Measurements from ENCODE around the gene FRMD4B.

The FRMD4B gene

DNA sequence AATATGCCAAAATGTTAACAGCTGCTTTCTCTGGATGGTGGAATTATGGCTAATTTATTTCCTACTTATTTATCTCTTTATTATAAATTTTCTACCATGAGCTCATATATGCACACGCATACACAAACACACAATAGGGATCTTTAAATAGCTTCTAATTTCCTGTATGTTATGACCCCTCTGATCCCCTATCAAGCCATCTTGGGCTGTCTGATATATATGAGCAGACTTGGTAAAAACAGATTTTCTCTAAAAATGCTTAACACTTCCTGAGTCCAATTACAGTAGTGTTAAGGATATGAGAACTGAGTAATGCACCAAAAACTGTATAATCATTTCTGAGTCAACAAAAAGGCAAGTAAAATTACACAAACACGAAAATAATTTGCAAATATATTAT, 211.4 kb downstream of the FRMD4B start:
- Mint-ChIP-seq H3K27me3 (no peaks in the 10 kb centered on the region), H3K27ac (ENCODE audit: low read depth) (no peak overlapping the region), H3K4me1 (peaks cover 6% of the 10 kb centered on the region), H3K36me3 (ENCODE audit: insufficient read depth) (peaks cover 8% of the 10 kb centered on the region), H3K9me3 (no peaks in the 10 kb centered on the region), H3K4me3 (no peak overlapping the region)
- no peak for DNase-seq (ENCODE audit: low spot score in 2 of 2)
- no peak for ATAC-seq (replicated peaks; ENCODE audit: extremely low read depth, poor library complexity, severe bottlenecking)

DNA sequence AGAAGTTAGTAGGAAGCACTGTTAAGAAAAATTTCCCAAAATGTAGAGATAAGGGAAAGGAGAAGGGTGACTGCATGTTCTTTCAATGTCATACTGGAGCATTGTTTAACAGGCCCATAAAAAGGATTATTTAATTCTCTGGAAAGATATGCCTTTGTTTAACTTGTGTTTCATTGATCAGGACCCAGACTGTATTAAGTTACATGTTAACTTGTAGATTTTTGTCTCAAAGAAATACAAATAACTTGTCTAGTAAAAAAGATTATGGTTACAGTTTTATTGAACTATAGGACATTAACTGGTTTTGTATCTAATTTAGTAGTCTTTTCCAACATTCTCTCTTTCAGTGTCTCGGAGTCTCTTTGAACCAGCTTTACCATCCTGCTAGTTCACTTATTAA, 213.8 kb downstream of the FRMD4B start:
- no peak overlapping the region for H3K4me3 Mint-ChIP-seq
- peaks cover 9% of the 10 kb centered on the region for H3K36me3 Mint-ChIP-seq (ENCODE audit: insufficient read depth)
- no peaks in the 10 kb centered on the region for H3K4me1 Mint-ChIP-seq
- no peaks in the 10 kb centered on the region for H3K27me3 Mint-ChIP-seq
- no peak overlapping the region for H3K27ac Mint-ChIP-seq (ENCODE audit: low read depth)
- no peaks in the 10 kb centered on the region for H3K9me3 Mint-ChIP-seq
- DNase-seq (ENCODE audit: low spot score in 2 of 2): no peak
- ATAC-seq (replicated peaks; ENCODE audit: extremely low read depth, poor library complexity, severe bottlenecking): no peak

DNA sequence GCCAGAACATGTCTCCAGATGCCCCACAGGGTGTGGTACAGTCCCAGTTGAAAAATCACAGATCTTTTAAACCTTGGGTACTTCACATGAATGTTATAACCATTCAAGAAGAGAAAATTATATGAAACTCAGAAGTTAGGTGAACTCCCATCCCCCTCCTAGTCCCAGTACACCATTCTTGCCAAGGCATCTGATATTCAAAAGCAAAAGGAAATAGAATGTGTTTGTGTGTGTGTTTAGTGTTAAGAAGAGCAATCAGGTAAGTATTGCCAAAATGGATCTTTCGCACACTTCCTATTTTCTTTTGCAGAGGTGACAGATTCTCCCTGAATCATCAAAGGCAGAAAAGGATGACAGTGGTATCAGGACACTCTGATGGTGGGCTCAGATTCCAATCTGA, 219.4 kb downstream of the FRMD4B start:
- DNase-seq (ENCODE audit: low spot score in 2 of 2): no peak
- no peak for ATAC-seq (replicated peaks; ENCODE audit: extremely low read depth, poor library complexity, severe bottlenecking)
- H3K27ac Mint-ChIP-seq (ENCODE audit: low read depth): no peak overlapping the region
- H3K36me3 Mint-ChIP-seq (ENCODE audit: insufficient read depth): peaks cover 3% of the 10 kb centered on the region
- H3K4me3 Mint-ChIP-seq: no peak overlapping the region
- no peaks in the 10 kb centered on the region for H3K27me3 Mint-ChIP-seq
- no peaks in the 10 kb centered on the region for H3K9me3 Mint-ChIP-seq
- no peaks in the 10 kb centered on the region for H3K4me1 Mint-ChIP-seq

DNA sequence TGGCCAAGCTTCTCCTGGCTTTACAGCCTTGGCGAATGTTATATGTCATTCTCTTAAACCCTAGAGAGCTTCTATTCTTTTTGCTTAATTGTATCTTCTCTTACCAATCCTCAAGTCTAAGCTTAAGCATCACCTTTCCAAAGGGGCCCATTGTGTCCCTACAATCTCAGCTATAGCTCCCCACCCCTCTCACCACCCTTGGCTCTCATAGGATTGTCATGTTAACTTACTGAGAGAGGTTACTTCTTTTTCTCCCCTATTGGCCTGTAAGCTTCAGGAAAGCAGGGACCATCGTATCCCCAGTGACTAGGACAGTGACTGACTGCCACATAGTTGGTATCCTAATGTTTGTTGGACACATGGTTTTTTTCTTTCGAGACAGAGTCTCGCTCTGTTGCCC, 220.1 kb downstream of the FRMD4B start:
- peaks cover 2% of the 10 kb centered on the region for H3K36me3 Mint-ChIP-seq (ENCODE audit: insufficient read depth)
- no peaks in the 10 kb centered on the region for H3K9me3 Mint-ChIP-seq
- no peaks in the 10 kb centered on the region for H3K4me1 Mint-ChIP-seq
- no peak for ATAC-seq (replicated peaks; ENCODE audit: extremely low read depth, poor library complexity, severe bottlenecking)
- DNase-seq (ENCODE audit: low spot score in 2 of 2): no peak
- no peaks in the 10 kb centered on the region for H3K27me3 Mint-ChIP-seq
- H3K4me3 Mint-ChIP-seq: no peak overlapping the region
- H3K27ac Mint-ChIP-seq (ENCODE audit: low read depth): no peak overlapping the region

DNA sequence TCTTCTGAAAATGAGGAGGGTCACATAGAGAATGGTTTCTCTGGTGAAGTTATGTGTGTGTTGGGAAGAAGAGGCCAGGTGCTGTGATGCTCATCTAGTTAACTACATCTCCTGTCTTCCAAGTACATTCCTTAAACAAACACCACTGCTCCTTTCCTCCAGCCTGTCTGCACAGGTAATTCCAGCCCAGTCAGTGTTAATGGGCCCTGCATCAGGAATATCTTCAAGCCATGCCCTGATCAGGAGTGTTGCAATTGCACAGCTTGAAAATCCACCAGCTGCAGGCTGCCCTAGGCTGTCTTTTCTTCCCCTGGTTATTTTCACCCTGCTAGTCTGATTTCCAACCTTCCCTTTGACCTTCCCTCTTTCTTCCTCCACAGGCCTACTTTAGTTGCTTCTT, 221.6 kb downstream of the FRMD4B start:
- Mint-ChIP-seq H3K4me3 (no peak overlapping the region), H3K9me3 (no peaks in the 10 kb centered on the region), H3K27ac (ENCODE audit: low read depth) (no peak overlapping the region), H3K27me3 (no peaks in the 10 kb centered on the region), H3K4me1 (peaks cover 5% of the 10 kb centered on the region), H3K36me3 (ENCODE audit: insufficient read depth) (peaks cover 1% of the 10 kb centered on the region)
- ATAC-seq (replicated peaks; ENCODE audit: extremely low read depth, poor library complexity, severe bottlenecking) (no peak), DNase-seq (ENCODE audit: low spot score in 2 of 2) (no peak)

DNA sequence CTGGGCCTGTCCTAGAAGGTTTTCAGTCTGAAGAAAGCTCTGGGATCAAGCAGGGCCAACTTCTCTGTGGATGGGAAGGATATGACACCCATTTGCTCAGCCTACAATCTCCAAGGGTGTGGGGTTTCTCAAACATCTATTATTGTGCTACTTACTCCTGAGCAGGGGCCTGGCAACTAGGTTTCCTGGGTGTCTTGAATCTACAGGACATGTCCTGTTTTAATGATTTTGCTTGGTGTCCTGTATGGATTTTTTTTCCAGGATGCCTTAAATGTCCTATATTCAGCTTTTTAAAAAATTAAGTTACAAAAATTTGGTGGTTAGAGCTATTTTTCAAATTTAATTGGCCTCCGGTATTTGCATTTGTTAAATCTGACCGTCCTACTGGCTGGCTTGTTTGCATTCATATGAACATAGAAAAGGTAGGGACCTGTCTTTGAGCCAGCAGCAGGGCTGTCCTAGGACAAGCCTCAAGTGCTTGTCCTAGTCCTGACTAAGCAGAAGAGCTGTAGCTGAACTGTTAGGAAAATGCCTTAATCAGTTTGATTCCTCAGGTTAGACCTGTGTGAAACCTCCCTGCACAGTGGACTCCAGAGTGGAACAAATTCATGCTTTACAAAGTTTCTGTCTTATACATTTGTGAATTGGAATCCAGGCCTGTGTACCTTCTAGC, 223.4 kb downstream of the FRMD4B start:
- no peak overlapping the region for H3K27ac Mint-ChIP-seq (ENCODE audit: low read depth)
- H3K27me3 Mint-ChIP-seq: peaks cover 4% of the 10 kb centered on the region
- ATAC-seq (replicated peaks; ENCODE audit: extremely low read depth, poor library complexity, severe bottlenecking): no peak
- no peak for DNase-seq (ENCODE audit: low spot score in 2 of 2)
- H3K36me3 Mint-ChIP-seq (ENCODE audit: insufficient read depth): no peaks in the 10 kb centered on the region
- no peak overlapping the region for H3K4me3 Mint-ChIP-seq
- peaks cover 5% of the 10 kb centered on the region for H3K4me1 Mint-ChIP-seq
- H3K9me3 Mint-ChIP-seq: no peaks in the 10 kb centered on the region

DNA sequence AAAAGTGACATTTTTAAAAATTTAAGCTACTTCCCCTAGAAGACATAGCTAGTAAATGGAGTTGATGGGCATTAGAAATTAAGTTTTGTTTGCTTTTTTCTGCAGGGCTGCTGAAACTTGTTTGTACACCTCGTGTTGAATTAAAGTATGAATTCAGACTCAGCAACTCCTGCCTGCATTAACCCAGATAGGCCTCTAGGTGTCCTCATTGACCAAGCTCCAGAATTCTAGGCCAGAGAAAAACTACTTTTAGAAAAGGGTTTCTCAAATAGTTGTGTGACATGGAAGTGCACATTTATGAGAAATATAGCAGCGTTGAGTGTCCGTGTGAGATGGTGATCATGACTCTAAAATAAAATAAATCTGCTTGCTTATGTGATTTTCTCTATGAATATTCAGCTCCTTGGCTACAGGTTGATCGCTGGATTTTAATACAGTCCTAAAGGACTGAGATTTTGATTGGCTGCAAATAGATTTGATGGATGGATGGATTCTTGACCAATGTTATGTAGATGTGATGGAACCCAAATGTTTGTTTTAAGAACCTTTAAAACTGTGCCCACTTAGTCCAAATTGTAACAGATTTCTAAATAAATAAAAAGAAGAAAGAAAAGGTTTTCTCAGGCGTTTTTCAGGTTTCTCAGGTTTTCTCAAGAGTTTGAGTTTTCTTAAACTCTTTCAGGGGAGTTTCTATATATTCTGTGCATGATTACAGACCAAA, 224.1 kb downstream of the FRMD4B start:
- Mint-ChIP-seq H3K4me3 (no peak overlapping the region), H3K9me3 (no peaks in the 10 kb centered on the region), H3K4me1 (peaks cover 5% of the 10 kb centered on the region), H3K36me3 (ENCODE audit: insufficient read depth) (no peaks in the 10 kb centered on the region), H3K27me3 (peaks cover 11% of the 10 kb centered on the region), H3K27ac (ENCODE audit: low read depth) (no peak overlapping the region)
- ATAC-seq (replicated peaks; ENCODE audit: extremely low read depth, poor library complexity, severe bottlenecking) (peak; percentile 54), DNase-seq (ENCODE audit: low spot score in 2 of 2) (peak in 1 of 2 donors; percentile 26)

DNA sequence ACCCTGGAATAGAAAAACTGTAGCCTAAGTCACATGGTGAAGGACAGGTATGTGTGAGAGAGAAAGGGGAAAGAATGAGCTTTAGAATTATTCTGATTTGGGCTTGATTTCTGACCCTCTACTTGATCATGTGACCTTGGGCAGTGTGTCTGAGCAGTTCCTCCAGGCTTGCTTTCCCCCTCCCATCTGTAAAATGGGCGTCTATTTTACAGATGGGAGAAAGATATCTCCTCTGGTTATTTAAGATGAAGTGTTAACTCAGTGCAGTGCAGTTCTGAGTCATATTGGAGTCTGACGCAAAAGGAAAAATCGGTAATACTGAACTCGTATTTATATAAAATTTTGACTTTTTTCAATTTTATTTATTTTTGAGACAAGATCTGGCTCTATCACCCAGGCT, 225.4 kb downstream of the FRMD4B start:
- DNase-seq (ENCODE audit: low spot score in 2 of 2) (no peak), ATAC-seq (replicated peaks; ENCODE audit: extremely low read depth, poor library complexity, severe bottlenecking) (no peak)
- no peaks in the 10 kb centered on the region for H3K36me3 Mint-ChIP-seq (ENCODE audit: insufficient read depth)
- H3K4me3 Mint-ChIP-seq: no peak overlapping the region
- peaks cover 12% of the 10 kb centered on the region for H3K27me3 Mint-ChIP-seq
- peaks cover 5% of the 10 kb centered on the region for H3K4me1 Mint-ChIP-seq
- no peak overlapping the region for H3K27ac Mint-ChIP-seq (ENCODE audit: low read depth)
- no peaks in the 10 kb centered on the region for H3K9me3 Mint-ChIP-seq

DNA sequence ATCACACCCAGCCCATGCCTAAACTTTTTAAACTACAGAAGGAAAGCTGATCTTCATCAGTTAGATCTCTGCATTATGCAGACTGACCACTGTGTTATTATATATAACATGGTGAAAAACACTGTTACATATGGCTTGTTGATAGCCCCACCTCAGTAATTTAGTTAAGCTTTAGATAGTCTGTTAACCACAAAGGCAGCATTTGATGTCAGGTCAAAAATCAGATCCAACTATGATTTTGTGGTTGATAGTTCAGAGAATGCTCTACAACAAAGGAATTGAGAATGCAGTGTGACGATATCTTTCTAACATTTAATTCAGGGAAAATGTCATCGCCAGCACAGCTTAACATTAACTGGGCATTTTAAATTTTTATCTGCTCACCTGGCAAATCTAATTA, 225.8 kb downstream of the FRMD4B start:
- ATAC-seq (replicated peaks; ENCODE audit: extremely low read depth, poor library complexity, severe bottlenecking): no peak
- H3K27me3 Mint-ChIP-seq: peaks cover 12% of the 10 kb centered on the region
- DNase-seq (ENCODE audit: low spot score in 2 of 2): no peak
- H3K36me3 Mint-ChIP-seq (ENCODE audit: insufficient read depth): no peaks in the 10 kb centered on the region
- no peaks in the 10 kb centered on the region for H3K9me3 Mint-ChIP-seq
- H3K4me1 Mint-ChIP-seq: peaks cover 5% of the 10 kb centered on the region
- H3K27ac Mint-ChIP-seq (ENCODE audit: low read depth): no peak overlapping the region
- H3K4me3 Mint-ChIP-seq: no peak overlapping the region

DNA sequence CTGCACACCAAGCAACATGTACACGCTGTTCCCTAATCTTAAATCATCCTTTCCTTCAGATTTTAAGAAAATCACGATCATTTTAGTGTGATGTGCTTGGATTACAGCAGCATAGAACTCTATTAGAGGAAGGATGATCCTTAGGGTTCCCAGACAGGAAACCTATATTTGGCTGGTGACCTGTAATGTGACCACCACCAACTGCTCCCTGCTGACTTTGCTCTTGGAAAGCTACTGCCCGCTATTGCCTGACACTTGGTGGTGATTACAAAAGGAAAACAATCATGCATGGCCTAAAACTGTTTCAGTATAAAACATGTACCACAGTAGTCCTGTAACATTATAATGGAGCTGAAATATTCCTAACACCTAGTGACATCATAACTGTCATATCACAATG, 236.3 kb downstream of the FRMD4B start:
- Mint-ChIP-seq H3K36me3 (ENCODE audit: insufficient read depth) (no peaks in the 10 kb centered on the region), H3K27ac (ENCODE audit: low read depth) (no peak overlapping the region), H3K4me1 (no peaks in the 10 kb centered on the region), H3K27me3 (no peaks in the 10 kb centered on the region), H3K4me3 (no peak overlapping the region), H3K9me3 (no peaks in the 10 kb centered on the region)
- DNase-seq (ENCODE audit: low spot score in 2 of 2) (no peak), ATAC-seq (replicated peaks; ENCODE audit: extremely low read depth, poor library complexity, severe bottlenecking) (no peak)

DNA sequence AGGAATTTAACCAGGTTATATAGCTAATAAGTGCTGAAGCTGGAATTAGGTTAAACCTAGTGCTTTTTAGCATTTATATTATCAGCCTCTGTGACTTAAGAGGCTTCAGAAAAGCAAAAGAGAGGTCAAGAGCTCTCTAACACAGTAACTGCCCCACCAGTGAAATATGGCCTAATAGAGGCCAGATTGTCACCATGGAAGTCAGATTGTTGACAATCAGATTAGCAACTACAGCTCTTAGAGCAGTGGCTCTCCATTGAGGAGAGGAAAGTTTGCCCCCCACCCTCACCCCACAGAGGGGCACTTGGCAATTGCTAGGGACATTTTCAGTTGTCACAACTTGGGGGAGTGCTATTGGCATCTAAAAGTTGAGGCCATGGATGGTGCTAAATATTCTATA, 240.2 kb downstream of the FRMD4B start:
- H3K9me3 Mint-ChIP-seq: no peaks in the 10 kb centered on the region
- DNase-seq (ENCODE audit: low spot score in 2 of 2): no peak
- no peaks in the 10 kb centered on the region for H3K36me3 Mint-ChIP-seq (ENCODE audit: insufficient read depth)
- no peak overlapping the region for H3K4me3 Mint-ChIP-seq
- H3K27ac Mint-ChIP-seq (ENCODE audit: low read depth): no peak overlapping the region
- H3K4me1 Mint-ChIP-seq: no peaks in the 10 kb centered on the region
- no peak for ATAC-seq (replicated peaks; ENCODE audit: extremely low read depth, poor library complexity, severe bottlenecking)
- peaks cover 2% of the 10 kb centered on the region for H3K27me3 Mint-ChIP-seq

DNA sequence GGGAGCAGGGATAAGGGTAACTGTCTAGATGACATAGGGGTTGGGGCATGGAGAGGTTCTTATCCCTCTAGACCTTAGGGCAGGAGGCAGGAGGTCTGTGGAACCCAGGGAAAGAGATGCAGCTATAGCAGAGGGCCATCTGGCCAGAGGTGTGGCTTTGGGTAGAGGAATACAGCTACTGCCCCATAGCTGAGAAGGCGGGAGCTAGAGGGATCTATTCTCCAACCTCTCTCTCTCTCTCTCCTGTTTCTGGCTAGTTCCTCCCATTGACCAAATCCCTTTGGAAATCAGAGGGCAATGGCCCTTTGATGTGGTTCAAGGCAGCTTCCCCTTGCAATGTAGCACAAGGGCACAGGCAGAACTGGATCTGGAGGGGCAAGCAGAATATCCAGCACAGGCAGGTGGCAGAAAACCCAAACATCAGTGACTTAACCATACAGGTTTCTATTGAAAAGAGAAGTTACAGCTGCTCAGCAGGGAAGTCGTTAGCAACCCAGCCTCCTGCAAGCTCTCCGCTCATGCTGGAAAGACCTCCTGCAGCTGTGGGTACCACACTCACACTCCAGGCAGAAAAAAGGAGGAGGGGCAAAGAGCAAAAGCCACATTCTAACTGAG, 241.2 kb downstream of the FRMD4B start:
- peaks cover 9% of the 10 kb centered on the region for H3K27me3 Mint-ChIP-seq
- no peak overlapping the region for H3K27ac Mint-ChIP-seq (ENCODE audit: low read depth)
- H3K4me3 Mint-ChIP-seq: no peak overlapping the region
- no peak for DNase-seq (ENCODE audit: low spot score in 2 of 2)
- H3K36me3 Mint-ChIP-seq (ENCODE audit: insufficient read depth): no peaks in the 10 kb centered on the region
- no peak for ATAC-seq (replicated peaks; ENCODE audit: extremely low read depth, poor library complexity, severe bottlenecking)
- no peaks in the 10 kb centered on the region for H3K4me1 Mint-ChIP-seq
- H3K9me3 Mint-ChIP-seq: no peaks in the 10 kb centered on the region

DNA sequence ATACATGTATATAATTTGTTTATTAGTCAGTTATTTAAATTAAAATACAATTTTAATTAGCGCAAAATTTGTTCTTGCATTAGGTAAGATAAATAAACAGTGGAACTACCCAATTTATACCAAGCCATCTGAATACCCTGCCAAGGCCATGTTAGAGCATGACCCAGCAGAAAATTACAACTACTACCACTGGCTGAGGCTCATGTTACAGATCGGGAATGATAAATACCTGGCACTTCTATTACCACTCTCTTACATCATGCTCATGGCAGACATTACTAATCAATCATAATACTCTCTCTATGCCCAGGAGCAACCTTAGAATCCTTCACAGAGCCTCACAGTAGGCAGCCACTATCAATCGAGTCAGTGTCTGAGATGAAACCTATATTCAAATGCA, 242.3 kb downstream of the FRMD4B start:
- H3K4me1 Mint-ChIP-seq: no peaks in the 10 kb centered on the region
- H3K9me3 Mint-ChIP-seq: no peaks in the 10 kb centered on the region
- H3K4me3 Mint-ChIP-seq: no peak overlapping the region
- ATAC-seq (replicated peaks; ENCODE audit: extremely low read depth, poor library complexity, severe bottlenecking): no peak
- no peaks in the 10 kb centered on the region for H3K36me3 Mint-ChIP-seq (ENCODE audit: insufficient read depth)
- peaks cover 9% of the 10 kb centered on the region for H3K27me3 Mint-ChIP-seq
- DNase-seq (ENCODE audit: low spot score in 2 of 2): no peak
- H3K27ac Mint-ChIP-seq (ENCODE audit: low read depth): no peak overlapping the region
